Stimulated activated naive CD8-positive, alpha-beta T cell treated with anti-CD3 and anti-CD28 coated beads, Interleukin-15, Interleukin-2, amounts not matched to agents 100 ng/mL and 50 ng/mL, for 24 hours (primary cell): Measurements from ENCODE around the gene MTCL3.

Experiments
- H3K27ac Mint-ChIP-seq: one replicate; pipeline ENCODE4 v1.8.0; 2021; ENCODE audit warnings: mild to moderate bottlenecking, mixed read lengths
- H3K27me3 Mint-ChIP-seq: one replicate; pipeline ENCODE4 v1.8.0; 2021; ENCODE audit warnings: mixed read lengths
- H3K36me3 Mint-ChIP-seq: one replicate; pipeline ENCODE4 v1.8.0; 2021; ENCODE audit warnings: low read depth, mixed read lengths
- H3K4me1 Mint-ChIP-seq: one replicate; pipeline ENCODE4 v1.8.0; 2021; ENCODE audit warnings: low read depth, mixed read lengths
- H3K4me3 Mint-ChIP-seq: one replicate; pipeline ENCODE4 v1.8.0; 2021; ENCODE audit warnings: mild to moderate bottlenecking, mixed read lengths
- H3K9me3 Mint-ChIP-seq: one replicate; pipeline ENCODE4 v1.8.0; 2021; ENCODE audit warnings: mixed read lengths

The MTCL3 gene

GRCh38 chr6:127518710-127519468 is at the start of gene MTCL3:
MTCL3 (minus strand) TSS chr6:127519335.
- Mint-ChIP-seq H3K27me3 (peaks cover 72% of the 10 kb centered on the region), H3K9me3 (no peaks in the 10 kb centered on the region), H3K27ac (peak within 1 kb of the TSS; percentile 70)

GRCh38 chr6:127567476-127567875 is 48.3 kb upstream of the MTCL3 start:
- Mint-ChIP-seq H3K4me1 (peaks cover 13% of the 10 kb centered on the region), H3K36me3 (no peaks in the 10 kb centered on the region), H3K27me3 (peaks cover 5% of the 10 kb centered on the region), H3K27ac (no peak overlapping the region), H3K9me3 (no peaks in the 10 kb centered on the region), H3K4me3 (no peak overlapping the region)

More at GRCh38 chr6:127518710-127519468, at the start of gene MTCL3:
- peak within 1 kb of the TSS; percentile 80 for H3K4me3 Mint-ChIP-seq
- peaks cover 42% of the 10 kb centered on the region for H3K4me1 Mint-ChIP-seq
- H3K36me3 Mint-ChIP-seq: no peaks in the 10 kb centered on the region

GRCh38 chr6:127566651-127567050 is 47.5 kb upstream of the MTCL3 start:
- H3K27ac Mint-ChIP-seq: no peak overlapping the region

GRCh38 chr6:127566119-127566518 is 47.0 kb upstream of the MTCL3 start:
- Mint-ChIP-seq H3K9me3 (no peaks in the 10 kb centered on the region), H3K27me3 (peaks cover 11% of the 10 kb centered on the region), H3K4me3 (no peak overlapping the region), H3K4me1 (peaks cover 8% of the 10 kb centered on the region), H3K27ac (no peak overlapping the region), H3K36me3 (no peaks in the 10 kb centered on the region)

More at GRCh38 chr6:127566651-127567050, 47.5 kb upstream of the MTCL3 start:
- peaks cover 13% of the 10 kb centered on the region for H3K4me1 Mint-ChIP-seq
- no peaks in the 10 kb centered on the region for H3K9me3 Mint-ChIP-seq
- H3K4me3 Mint-ChIP-seq: no peak overlapping the region
- no peaks in the 10 kb centered on the region for H3K36me3 Mint-ChIP-seq
- peaks cover 9% of the 10 kb centered on the region for H3K27me3 Mint-ChIP-seq

GRCh38 chr6:127564761-127565160 is 45.6 kb upstream of the MTCL3 start:
- no peaks in the 10 kb centered on the region for H3K4me1 Mint-ChIP-seq
- H3K4me3 Mint-ChIP-seq: no peak overlapping the region

GRCh38 chr6:127561660-127562059 is 42.5 kb upstream of the MTCL3 start:
- Mint-ChIP-seq H3K9me3 (no peaks in the 10 kb centered on the region), H3K27me3 (peaks cover 20% of the 10 kb centered on the region), H3K4me1 (no peaks in the 10 kb centered on the region), H3K27ac (no peak overlapping the region), H3K36me3 (no peaks in the 10 kb centered on the region), H3K4me3 (no peak overlapping the region)

More at GRCh38 chr6:127564761-127565160, 45.6 kb upstream of the MTCL3 start:
- no peaks in the 10 kb centered on the region for H3K36me3 Mint-ChIP-seq
- peaks cover 15% of the 10 kb centered on the region for H3K27me3 Mint-ChIP-seq
- H3K27ac Mint-ChIP-seq: no peak overlapping the region
- no peaks in the 10 kb centered on the region for H3K9me3 Mint-ChIP-seq

GRCh38 chr6:127554435-127555006 is 35.4 kb upstream of the MTCL3 start:
- Mint-ChIP-seq H3K9me3 (no peaks in the 10 kb centered on the region), H3K4me1 (no peaks in the 10 kb centered on the region), H3K4me3 (no peak overlapping the region), H3K27me3 (peaks cover 32% of the 10 kb centered on the region), H3K27ac (no peak overlapping the region), H3K36me3 (no peaks in the 10 kb centered on the region)

GRCh38 chr6:127550403-127550802 is 31.3 kb upstream of the MTCL3 start:
- Mint-ChIP-seq H3K9me3 (no peaks in the 10 kb centered on the region), H3K4me3 (no peak overlapping the region), H3K27ac (no peak overlapping the region), H3K27me3 (peaks cover 27% of the 10 kb centered on the region), H3K4me1 (no peaks in the 10 kb centered on the region), H3K36me3 (no peaks in the 10 kb centered on the region)

GRCh38 chr6:127547904-127548649 is 28.9 kb upstream of the MTCL3 start:
- H3K4me1 Mint-ChIP-seq: no peaks in the 10 kb centered on the region
- H3K9me3 Mint-ChIP-seq: no peaks in the 10 kb centered on the region
- no peak overlapping the region for H3K4me3 Mint-ChIP-seq
- peaks cover 26% of the 10 kb centered on the region for H3K27me3 Mint-ChIP-seq
- H3K27ac Mint-ChIP-seq: no peak overlapping the region
- H3K36me3 Mint-ChIP-seq: no peaks in the 10 kb centered on the region

GRCh38 chr6:127547215-127547614 is 28.1 kb upstream of the MTCL3 start:
- Mint-ChIP-seq H3K9me3 (no peaks in the 10 kb centered on the region), H3K36me3 (no peaks in the 10 kb centered on the region), H3K4me3 (no peak overlapping the region), H3K27ac (no peak overlapping the region), H3K4me1 (no peaks in the 10 kb centered on the region), H3K27me3 (peaks cover 24% of the 10 kb centered on the region)

- H3K4me1 Mint-ChIP-seq: no peaks in the 10 kb centered on the region
- no peaks in the 10 kb centered on the region for H3K36me3 Mint-ChIP-seq
- H3K4me3 Mint-ChIP-seq: no peak overlapping the region
- H3K9me3 Mint-ChIP-seq: no peaks in the 10 kb centered on the region
- H3K27ac Mint-ChIP-seq: no peak overlapping the region
- peaks cover 26% of the 10 kb centered on the region for H3K27me3 Mint-ChIP-seq
These were observed 20.1 kb upstream of the MTCL3 start for GRCh38 chr6:127539272-127539671.

- Mint-ChIP-seq H3K27me3 (peaks cover 30% of the 10 kb centered on the region), H3K27ac (no peak overlapping the region), H3K36me3 (no peaks in the 10 kb centered on the region), H3K4me1 (no peaks in the 10 kb centered on the region), H3K9me3 (no peaks in the 10 kb centered on the region), H3K4me3 (no peak overlapping the region)
These were observed 19.7 kb upstream of the MTCL3 start for GRCh38 chr6:127538750-127539264.

GRCh38 chr6:127533736-127534135 is 14.6 kb upstream of the MTCL3 start:
- peaks cover 38% of the 10 kb centered on the region for H3K27me3 Mint-ChIP-seq
- no peaks in the 10 kb centered on the region for H3K36me3 Mint-ChIP-seq
- H3K4me3 Mint-ChIP-seq: no peak overlapping the region
- H3K4me1 Mint-ChIP-seq: no peaks in the 10 kb centered on the region
- H3K27ac Mint-ChIP-seq: no peak overlapping the region
- no peaks in the 10 kb centered on the region for H3K9me3 Mint-ChIP-seq

GRCh38 chr6:127533011-127533410 is 13.9 kb upstream of the MTCL3 start:
- Mint-ChIP-seq H3K36me3 (no peaks in the 10 kb centered on the region), H3K4me1 (no peaks in the 10 kb centered on the region), H3K4me3 (no peak overlapping the region)

GRCh38 chr6:127522714-127523113 is 3.6 kb upstream of the MTCL3 start:
- Mint-ChIP-seq H3K9me3 (no peaks in the 10 kb centered on the region), H3K4me1 (peaks cover 18% of the 10 kb centered on the region), H3K36me3 (no peaks in the 10 kb centered on the region), H3K4me3 (no peak overlapping the region), H3K27me3 (peaks cover 62% of the 10 kb centered on the region), H3K27ac (no peak overlapping the region)

More at GRCh38 chr6:127533011-127533410, 13.9 kb upstream of the MTCL3 start:
- Mint-ChIP-seq H3K27ac (no peak overlapping the region), H3K27me3 (peaks cover 43% of the 10 kb centered on the region), H3K9me3 (no peaks in the 10 kb centered on the region)
